GM21528 (cell line): Measurements from ENCODE around the gene COX7C.
"Not testable (repeated sequence)": the region's sequence is repeated elsewhere in the genome, so short reads cannot be mapped to it uniquely, and the experiment has no call there.

Experiments used
- ATAC-seq: cut with Tn5 transposase; IDR thresholded peaks from one replicate; pipeline ENCODE4 v1.9.1; 2021; ENCODE audit warnings: mild to moderate bottlenecking, moderate library complexity; ENCODE audit not compliant: unreplicated experiment, low FRiP score

COX7C gene

DNA sequence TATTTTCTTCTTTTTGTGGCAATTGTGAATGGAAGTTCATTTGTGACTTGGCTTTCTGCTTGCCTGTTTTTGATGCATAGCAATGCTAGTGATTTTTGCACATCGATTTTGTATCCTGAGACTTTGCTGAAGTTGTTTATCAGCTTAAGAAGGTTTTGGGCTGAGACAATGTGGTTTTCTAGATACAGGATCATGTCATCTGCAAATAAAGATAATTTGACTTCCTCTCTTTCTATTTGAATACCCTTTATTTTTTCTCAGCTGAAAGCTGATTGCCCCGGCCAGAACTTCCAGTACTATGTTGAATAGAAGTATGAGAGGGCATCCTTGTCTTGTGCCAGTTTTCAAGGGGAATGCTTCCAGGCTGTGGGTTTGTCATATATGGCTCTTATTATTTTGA lies 43.0 kb downstream of the COX7C start:
- ATAC-seq, result not testable (repeated sequence)

GRCh38 chr5:86664173-86664572 lies 46.4 kb downstream of the COX7C start:
- ATAC-seq, result no peak

GRCh38 chr5:86665984-86666760 lies 48.4 kb downstream of the COX7C start:
- ATAC-seq, result no peak

GRCh38 chr5:86666981-86667380 lies 49.2 kb downstream of the COX7C start:
- ATAC-seq, result no peak
